Measurements from ENCODE around the gene EXOC6B.
"Not testable (repeated sequence)": the region's sequence is repeated elsewhere in the genome, so short reads cannot be mapped to it uniquely, and the experiment has no call there.

EXOC6B gene

GRCh38 chr2:72548081-72548764 lies 277.6 kb downstream of the EXOC6B start:
- Mint-ChIP-seq H3K27ac (no peak overlapping the region), H3K9me3 (no peaks in the 10 kb centered on the region), H3K27me3 (ENCODE audit: low read depth) (no peaks in the 10 kb centered on the region), H3K36me3 (ENCODE audit: low read depth) (no peaks in the 10 kb centered on the region), H3K4me3 (no peak overlapping the region), H3K4me1 (ENCODE audit: low read depth) (no peaks in the 10 kb centered on the region)

- Mint-ChIP-seq H3K27me3 (ENCODE audit: low read depth) (no peaks in the 10 kb centered on the region), H3K4me1 (ENCODE audit: low read depth) (no peaks in the 10 kb centered on the region), H3K27ac (no peak overlapping the region), H3K36me3 (ENCODE audit: low read depth) (no peaks in the 10 kb centered on the region), H3K4me3 (no peak overlapping the region), H3K9me3 (no peaks in the 10 kb centered on the region)
These were observed 280.0 kb downstream of the EXOC6B start for GRCh38 chr2:72545790-72546189.

- H3K9me3 Mint-ChIP-seq, result no peaks in the 10 kb centered on the region
- no peak overlapping the region for H3K27ac Mint-ChIP-seq
- no peaks in the 10 kb centered on the region for H3K27me3 Mint-ChIP-seq (ENCODE audit: low read depth)
- H3K36me3 Mint-ChIP-seq (ENCODE audit: low read depth), result no peaks in the 10 kb centered on the region
- H3K4me3 Mint-ChIP-seq, result no peak overlapping the region
- no peaks in the 10 kb centered on the region for H3K4me1 Mint-ChIP-seq (ENCODE audit: low read depth)
These were observed 281.3 kb downstream of the EXOC6B start for GRCh38 chr2:72544554-72544953.

GRCh38 chr2:72543497-72544216 lies 282.2 kb downstream of the EXOC6B start:
- no peaks in the 10 kb centered on the region for H3K4me1 Mint-ChIP-seq (ENCODE audit: low read depth)
- H3K36me3 Mint-ChIP-seq (ENCODE audit: low read depth), result no peaks in the 10 kb centered on the region
- H3K9me3 Mint-ChIP-seq, result no peaks in the 10 kb centered on the region
- no peak overlapping the region for H3K27ac Mint-ChIP-seq
- H3K4me3 Mint-ChIP-seq, result no peak overlapping the region
- no peaks in the 10 kb centered on the region for H3K27me3 Mint-ChIP-seq (ENCODE audit: low read depth)

- H3K9me3 Mint-ChIP-seq, result no peaks in the 10 kb centered on the region
- no peaks in the 10 kb centered on the region for H3K36me3 Mint-ChIP-seq (ENCODE audit: low read depth)
- H3K4me1 Mint-ChIP-seq (ENCODE audit: low read depth), result no peaks in the 10 kb centered on the region
- H3K27me3 Mint-ChIP-seq (ENCODE audit: low read depth), result no peaks in the 10 kb centered on the region
- H3K4me3 Mint-ChIP-seq, result no peak overlapping the region
- H3K27ac Mint-ChIP-seq, result no peak overlapping the region
These were observed 286.7 kb downstream of the EXOC6B start for GRCh38 chr2:72539071-72539552.

- Mint-ChIP-seq H3K4me3 (no peak overlapping the region), H3K9me3 (no peaks in the 10 kb centered on the region), H3K27ac (no peak overlapping the region), H3K27me3 (ENCODE audit: low read depth) (no peaks in the 10 kb centered on the region), H3K4me1 (ENCODE audit: low read depth) (no peaks in the 10 kb centered on the region), H3K36me3 (ENCODE audit: low read depth) (no peaks in the 10 kb centered on the region)
These were observed 287.3 kb downstream of the EXOC6B start for GRCh38 chr2:72538486-72538885.

GRCh38 chr2:72535586-72535985 lies 290.2 kb downstream of the EXOC6B start:
- H3K4me1 Mint-ChIP-seq (ENCODE audit: low read depth); H3K27ac Mint-ChIP-seq; H3K27me3 Mint-ChIP-seq (ENCODE audit: low read depth): not testable (repeated sequence)

GRCh38 chr2:72533765-72534164 lies 292.1 kb downstream of the EXOC6B start:
- Mint-ChIP-seq H3K4me3 (no peak overlapping the region), H3K27ac (no peak overlapping the region), H3K4me1 (ENCODE audit: low read depth) (no peaks in the 10 kb centered on the region), H3K27me3 (ENCODE audit: low read depth) (peaks cover 5% of the 10 kb centered on the region), H3K36me3 (ENCODE audit: low read depth) (no peaks in the 10 kb centered on the region), H3K9me3 (no peaks in the 10 kb centered on the region)

More at GRCh38 chr2:72535586-72535985, 290.2 kb downstream of the EXOC6B start:
- H3K4me3 Mint-ChIP-seq; H3K9me3 Mint-ChIP-seq; H3K36me3 Mint-ChIP-seq (ENCODE audit: low read depth): not testable (repeated sequence)

GRCh38 chr2:72527424-72527823 lies 298.4 kb downstream of the EXOC6B start:
- Mint-ChIP-seq H3K4me3 (no peak overlapping the region), H3K27me3 (ENCODE audit: low read depth) (peaks cover 5% of the 10 kb centered on the region), H3K27ac (no peak overlapping the region), H3K4me1 (ENCODE audit: low read depth) (no peaks in the 10 kb centered on the region), H3K9me3 (no peaks in the 10 kb centered on the region), H3K36me3 (ENCODE audit: low read depth) (no peaks in the 10 kb centered on the region)

GRCh38 chr2:72526623-72527022 lies 299.2 kb downstream of the EXOC6B start:
- Mint-ChIP-seq H3K4me3 (no peak overlapping the region), H3K36me3 (ENCODE audit: low read depth) (no peaks in the 10 kb centered on the region), H3K27me3 (ENCODE audit: low read depth) (peaks cover 5% of the 10 kb centered on the region)

GRCh38 chr2:72524071-72524470 lies 301.8 kb downstream of the EXOC6B start:
- H3K4me3 Mint-ChIP-seq, result no peak overlapping the region
- H3K27ac Mint-ChIP-seq, result no peak overlapping the region
- H3K9me3 Mint-ChIP-seq, result no peaks in the 10 kb centered on the region

More at GRCh38 chr2:72526623-72527022, 299.2 kb downstream of the EXOC6B start:
- no peak overlapping the region for H3K27ac Mint-ChIP-seq
- no peaks in the 10 kb centered on the region for H3K9me3 Mint-ChIP-seq
- H3K4me1 Mint-ChIP-seq (ENCODE audit: low read depth), result no peaks in the 10 kb centered on the region

GRCh38 chr2:72515696-72516095 lies 310.1 kb downstream of the EXOC6B start:
- H3K36me3 Mint-ChIP-seq (ENCODE audit: low read depth), result no peaks in the 10 kb centered on the region
- H3K9me3 Mint-ChIP-seq, result no peaks in the 10 kb centered on the region
- H3K27me3 Mint-ChIP-seq (ENCODE audit: low read depth), result no peaks in the 10 kb centered on the region
- no peak overlapping the region for H3K4me3 Mint-ChIP-seq
- no peaks in the 10 kb centered on the region for H3K4me1 Mint-ChIP-seq (ENCODE audit: low read depth)
- no peak overlapping the region for H3K27ac Mint-ChIP-seq

More at GRCh38 chr2:72524071-72524470, 301.8 kb downstream of the EXOC6B start:
- Mint-ChIP-seq H3K4me1 (ENCODE audit: low read depth) (no peaks in the 10 kb centered on the region), H3K27me3 (ENCODE audit: low read depth) (no peaks in the 10 kb centered on the region), H3K36me3 (ENCODE audit: low read depth) (no peaks in the 10 kb centered on the region)

- H3K4me3 Mint-ChIP-seq, result no peak overlapping the region
- no peak overlapping the region for H3K27ac Mint-ChIP-seq
- no peaks in the 10 kb centered on the region for H3K9me3 Mint-ChIP-seq
- H3K27me3 Mint-ChIP-seq (ENCODE audit: low read depth), result no peaks in the 10 kb centered on the region
- H3K36me3 Mint-ChIP-seq (ENCODE audit: low read depth), result no peaks in the 10 kb centered on the region
- no peaks in the 10 kb centered on the region for H3K4me1 Mint-ChIP-seq (ENCODE audit: low read depth)
These were observed 312.8 kb downstream of the EXOC6B start for GRCh38 chr2:72513011-72513410.

GRCh38 chr2:72512376-72512775 lies 313.5 kb downstream of the EXOC6B start:
- Mint-ChIP-seq H3K27ac (no peak overlapping the region), H3K36me3 (ENCODE audit: low read depth) (no peaks in the 10 kb centered on the region), H3K27me3 (ENCODE audit: low read depth) (no peaks in the 10 kb centered on the region), H3K4me1 (ENCODE audit: low read depth) (no peaks in the 10 kb centered on the region), H3K4me3 (no peak overlapping the region), H3K9me3 (no peaks in the 10 kb centered on the region)

GRCh38 chr2:72511906-72512305 lies 313.9 kb downstream of the EXOC6B start:
- H3K9me3 Mint-ChIP-seq, result no peaks in the 10 kb centered on the region
- H3K27ac Mint-ChIP-seq, result no peak overlapping the region
- H3K4me3 Mint-ChIP-seq, result no peak overlapping the region
- no peaks in the 10 kb centered on the region for H3K36me3 Mint-ChIP-seq (ENCODE audit: low read depth)
- H3K4me1 Mint-ChIP-seq (ENCODE audit: low read depth), result no peaks in the 10 kb centered on the region
- no peaks in the 10 kb centered on the region for H3K27me3 Mint-ChIP-seq (ENCODE audit: low read depth)
